ENCODE measurements around the gene SLC43A2. TPM values are rescaled to one million over a fixed set of nuclear protein-coding genes. Genes with fewer than 3 reads are reported as not detected.

The SLC43A2 gene
- polyA plus RNA-seq, 1 donor from 2014 or later: 60.1 TPM

GRCh38 chr17:1634841-1635650, 6.4 kb upstream of the SLC43A2 start:
- Histone ChIP-seq H3K79me2 (replicated peaks; ENCODE audit: insufficient read depth, low read length) (no peaks in the 10 kb centered on the region), H3K9me2 (ENCODE audit: insufficient read depth, low read length) (no peaks in the 10 kb centered on the region), H3K4me2 (ENCODE audit: low read length) (no peak overlapping the region), H4K20me1 (ENCODE audit: insufficient read depth) (no peaks in the 10 kb centered on the region), H3K36me3 (ENCODE audit: insufficient read depth, low read length) (no peaks in the 10 kb centered on the region), H3K9ac (ENCODE audit: low read length) (no peak overlapping the region), H3F3A (ENCODE audit: insufficient read depth, low read length, poor library complexity, severe bottlenecking) (no peaks in the 10 kb centered on the region), H2AFZ (ENCODE audit: low read depth, low read length) (no peak overlapping the region), H3K4me3 (ENCODE audit: low read length) (no peak overlapping the region), H3K9me3 (ENCODE audit: low read length) (no peaks in the 10 kb centered on the region), H3K27ac (ENCODE audit: low read length) (no peak overlapping the region), H3K27me3 (ENCODE audit: insufficient read depth, low read depth, low read length) (no peaks in the 10 kb centered on the region)
- TF ChIP-seq EP300 (conservative IDR thresholded peaks at IDR 0.05; ENCODE audit: poor library complexity, severe bottlenecking) (no peak), RAD21 (conservative IDR thresholded peaks at IDR 0.05) (no peak), MXI1 (conservative IDR thresholded peaks at IDR 0.05; ENCODE audit: poor library complexity, severe bottlenecking) (no peak), POLR2AphosphoS5 (IDR thresholded peaks at IDR 0.05) (no peak), REST (IDR thresholded peaks at IDR 0.05; ENCODE audit: borderline replicate concordance) (no peak), SMC3 (conservative IDR thresholded peaks at IDR 0.05; ENCODE audit: poor library complexity) (no peak), EZH2 (IDR thresholded peaks at IDR 0.05; ENCODE audit: borderline replicate concordance, insufficient read depth, low read length, poor library complexity, severe bottlenecking) (no peak), TAF1 (IDR thresholded peaks at IDR 0.05; ENCODE audit: low read depth) (no peak), CTCF (IDR thresholded peaks at IDR 0.05; ENCODE audit: poor library complexity, severe bottlenecking) (no peak)

- peaks cover 25% of the 10 kb centered on the region for H3K79me2 ChIP-seq (replicated peaks; ENCODE audit: insufficient read depth, low read length)
- H3K4me3 ChIP-seq (ENCODE audit: low read length): no peak overlapping the region
- peaks cover 2% of the 10 kb centered on the region for H3K36me3 ChIP-seq (ENCODE audit: insufficient read depth, low read length)
- no peaks in the 10 kb centered on the region for H4K20me1 ChIP-seq (ENCODE audit: insufficient read depth)
- TF ChIP-seq SMC3 (conservative IDR thresholded peaks at IDR 0.05; ENCODE audit: poor library complexity): no peak
- TF ChIP-seq RAD21 (conservative IDR thresholded peaks at IDR 0.05): no peak
- TF ChIP-seq MXI1 (conservative IDR thresholded peaks at IDR 0.05; ENCODE audit: poor library complexity, severe bottlenecking): no peak
- TF ChIP-seq POLR2AphosphoS5 (IDR thresholded peaks at IDR 0.05): no peak
- no peak for TF ChIP-seq REST (IDR thresholded peaks at IDR 0.05; ENCODE audit: borderline replicate concordance)
- TF ChIP-seq CTCF (IDR thresholded peaks at IDR 0.05; ENCODE audit: poor library complexity, severe bottlenecking): no peak
- TF ChIP-seq EZH2 (IDR thresholded peaks at IDR 0.05; ENCODE audit: borderline replicate concordance, insufficient read depth, low read length, poor library complexity, severe bottlenecking): no peak
- TF ChIP-seq TAF1 (IDR thresholded peaks at IDR 0.05; ENCODE audit: low read depth): no peak
- no peak for TF ChIP-seq EP300 (conservative IDR thresholded peaks at IDR 0.05; ENCODE audit: poor library complexity, severe bottlenecking)
- H3K9ac ChIP-seq (ENCODE audit: low read length): no peak overlapping the region
- no peaks in the 10 kb centered on the region for H3K9me3 ChIP-seq (ENCODE audit: low read length)
- no peak overlapping the region for H3K4me2 ChIP-seq (ENCODE audit: low read length)
- H3F3A ChIP-seq (ENCODE audit: insufficient read depth, low read length, poor library complexity, severe bottlenecking): no peaks in the 10 kb centered on the region
- H3K27ac ChIP-seq (ENCODE audit: low read length): no peak overlapping the region
- H3K9me2 ChIP-seq (ENCODE audit: insufficient read depth, low read length): no peaks in the 10 kb centered on the region
- H2AFZ ChIP-seq (ENCODE audit: low read depth, low read length): no peak overlapping the region
- H3K27me3 ChIP-seq (ENCODE audit: insufficient read depth, low read depth, low read length): no peaks in the 10 kb centered on the region
These were observed 2.0 kb upstream of the SLC43A2 start for GRCh38 chr17:1630662-1631061.
